Inflammatory macrophage treated with lipopolysaccharide for 1 hour (primary cell): ENCODE results near the gene OTOL1.
A peak's percentile ranks its signal among the peaks of the same experiment; 100 is the strongest.
"Not testable (repeated sequence)": the region's sequence is repeated elsewhere in the genome, so short reads cannot be mapped to it uniquely, and the experiment has no call there.

Source experiments
- DNase-seq, 2 donors: peaks; one replicate each; pipeline ENCODE4 v3.0.0-alpha.2; 2020 to 2022

OTOL1 gene

GRCh38 chr3:161496508-161496907, at the start of gene OTOL1:
TSS of gene OTOL1 (plus strand) at chr3:161496808. CDS start at chr3:161496808, 0 bp downstream.
- no peak for DNase-seq

GRCh38 chr3:161449785-161450184, 46.8 kb upstream of the OTOL1 start:
- no peak for DNase-seq

- DNase-seq: no peak
Measured at GRCh38 chr3:161452179-161452578, 44.4 kb upstream of the OTOL1 start.

- no peak for DNase-seq
Measured at GRCh38 chr3:161454615-161455014, 42.0 kb upstream of the OTOL1 start.

- DNase-seq: no peak
Measured at GRCh38 chr3:161455962-161456361, 40.6 kb upstream of the OTOL1 start.

GRCh38 chr3:161462138-161462537, 34.5 kb upstream of the OTOL1 start:
- no peak for DNase-seq

- no peak for DNase-seq
Measured at GRCh38 chr3:161471211-161471610, 25.4 kb upstream of the OTOL1 start.

- no peak for DNase-seq
Measured at GRCh38 chr3:161474139-161474538, 22.5 kb upstream of the OTOL1 start.

GRCh38 chr3:161474741-161475140, 21.9 kb upstream of the OTOL1 start:
- DNase-seq: no peak

- no peak for DNase-seq
Measured at GRCh38 chr3:161475206-161475605, 21.4 kb upstream of the OTOL1 start.

- DNase-seq: no peak
Measured at GRCh38 chr3:161475905-161476304, 20.7 kb upstream of the OTOL1 start.

GRCh38 chr3:161484226-161484625, 12.4 kb upstream of the OTOL1 start:
- DNase-seq: no peak

- DNase-seq: peak in 1 of 2 donors; percentile 40
Measured at GRCh38 chr3:161488284-161488683, 8.3 kb upstream of the OTOL1 start.

- peak; percentile 57 to 66 for DNase-seq
Measured at GRCh38 chr3:161489395-161489794, 7.2 kb upstream of the OTOL1 start.

GRCh38 chr3:161490845-161491244, 5.8 kb upstream of the OTOL1 start:
- DNase-seq: not testable (repeated sequence)

GRCh38 chr3:161498259-161498921, 1.8 kb downstream of the OTOL1 start:
- no peak for DNase-seq

GRCh38 chr3:161500068-161500796, 3.6 kb downstream of the OTOL1 start:
- no peak for DNase-seq

- DNase-seq: no peak
Measured at GRCh38 chr3:161503271-161503670, 6.7 kb downstream of the OTOL1 start.

- DNase-seq: peak in 1 of 2 donors; percentile 40
Measured at GRCh38 chr3:161508852-161509477, 12.4 kb downstream of the OTOL1 start.

- no peak for DNase-seq
Measured at GRCh38 chr3:161510510-161511260, 14.1 kb downstream of the OTOL1 start.

GRCh38 chr3:161523916-161524315, 27.3 kb downstream of the OTOL1 start:
- DNase-seq: no peak

GRCh38 chr3:161531930-161532329, 35.3 kb downstream of the OTOL1 start:
- DNase-seq: no peak

GRCh38 chr3:161540594-161540993, 44.0 kb downstream of the OTOL1 start:
- DNase-seq: no peak
